OCI-LY1 (cell line): ENCODE data around the gene DEGS1.

ENCODE experiments used
- H2AFZ ChIP-seq: fragments of 200-600 bp; sonication (generic), shearing (Covaris generic); 2 replicates; pipeline ENCODE4 v1.6.0; 2014; ENCODE audit warnings: antibody characterized with exemption, mild to moderate bottlenecking, low read length
- H3F3A ChIP-seq: fragments of 200-600 bp; sonication (generic), shearing (Covaris generic); 2 replicates; pipeline ENCODE4 v1.6.0; 2014; ENCODE audit warnings: mild to moderate bottlenecking, antibody characterized with exemption, low read length, moderate library complexity; ENCODE audit not compliant: insufficient read depth
- H3K27ac ChIP-seq: fragments of 200-600 bp; sonication (generic); 2 replicates; pipeline ENCODE4 v1.5.1; 2014; ENCODE audit warnings: low read length, mixed run types, mild to moderate bottlenecking, low read depth; ENCODE audit not compliant: poor library complexity, severe bottlenecking
- H3K27me3 ChIP-seq: fragments of 200-600 bp; sonication (generic); 2 replicates; pipeline ENCODE4 v1.6.0; 2014; ENCODE audit warnings: antibody characterized with exemption, mild to moderate bottlenecking, low read length, moderate library complexity; ENCODE audit not compliant: insufficient read depth
- H3K36me3 ChIP-seq: fragments of 200-600 bp; sonication (generic); 2 replicates; pipeline ENCODE4 v1.6.1; 2014; ENCODE audit warnings: mild to moderate bottlenecking, antibody characterized with exemption, low read length, moderate library complexity, mixed read lengths; ENCODE audit not compliant: insufficient read depth
- H3K4me1 ChIP-seq: fragments of 200-600 bp; sonication (generic); 2 replicates; pipeline ENCODE4 v1.5.1; 2014; ENCODE audit warnings: mild to moderate bottlenecking, low read length, moderate library complexity; ENCODE audit not compliant: insufficient read depth, severe bottlenecking
- H3K4me2 ChIP-seq: fragments of 200-600 bp; sonication (generic), shearing (Covaris generic); 2 replicates; pipeline ENCODE4 v1.6.1; 2014; ENCODE audit warnings: low read length
- H3K4me3 ChIP-seq: fragments of 200-600 bp; sonication (generic); 2 replicates; pipeline ENCODE4 v1.5.1; 2014; ENCODE audit warnings: low read length, low read depth, mild to moderate bottlenecking, mixed read lengths; ENCODE audit not compliant: poor library complexity, severe bottlenecking
- H3K79me2 ChIP-seq: fragments of 200-600 bp; shearing (Covaris generic); 2 replicates; pipeline ENCODE4 v1.6.1; 2016; ENCODE audit warnings: mixed run types, low read length, mixed read lengths; ENCODE audit not compliant: insufficient read depth
- H3K9ac ChIP-seq: fragments of 200-600 bp; sonication (generic), shearing (Covaris generic); 2 replicates; pipeline ENCODE4 v1.6.1; 2014; ENCODE audit warnings: mild to moderate bottlenecking, low read length, mixed read lengths
- H3K9me2 ChIP-seq: fragments of 200-600 bp; sonication (generic), shearing (Covaris generic); 2 replicates; pipeline ENCODE4 v1.6.1; 2014; ENCODE audit warnings: low read depth, mild to moderate bottlenecking, low read length, mixed read lengths
- H3K9me3 ChIP-seq: fragments of 200-600 bp; shearing (Covaris generic); 2 replicates; pipeline ENCODE4 v1.6.1; 2014; ENCODE audit warnings: low read length, mixed read lengths
- H4K20me1 ChIP-seq: fragments of 200-600 bp; sonication (generic), shearing (Covaris generic); 2 replicates; pipeline ENCODE4 v1.6.0; 2016; ENCODE audit warnings: mild to moderate bottlenecking, low read length; ENCODE audit not compliant: insufficient read depth
- EZH2 ChIP-seq: fragments of 200-600 bp; sonication (generic), shearing (Covaris generic); IDR thresholded peaks from 2 replicates; pipeline ENCODE4 v1.8.0; 2017; ENCODE audit warnings: borderline replicate concordance, mixed run types, mild to moderate bottlenecking, antibody characterized with exemption, low read length, moderate library complexity, mixed read lengths
- TF ChIP-seq, protein P1 (sequence below): fragments of 200-600 bp; sonication (generic), shearing (Covaris generic); IDR thresholded peaks from 2 replicates; pipeline ENCODE4 v1.5.1; 2017; ENCODE audit warnings: mild to moderate bottlenecking, antibody characterized with exemption, low read length, moderate library complexity, mixed read lengths

The DEGS1 gene

GRCh38 chr1:224198572-224198971 is 15.5 kb downstream of the DEGS1 start:
- H4K20me1 ChIP-seq = no peaks in the 10 kb centered on the region
- H3K4me3 ChIP-seq = no peak overlapping the region
- H3K9ac ChIP-seq = no peak overlapping the region
- no peak overlapping the region for H2AFZ ChIP-seq
- H3K79me2 ChIP-seq = no peaks in the 10 kb centered on the region
- H3K36me3 ChIP-seq = peaks cover 9% of the 10 kb centered on the region
- H3K27me3 ChIP-seq = no peaks in the 10 kb centered on the region
- H3K4me1 ChIP-seq = no peaks in the 10 kb centered on the region
- H3K27ac ChIP-seq = no peak overlapping the region
- TF ChIP-seq, protein P1, sequence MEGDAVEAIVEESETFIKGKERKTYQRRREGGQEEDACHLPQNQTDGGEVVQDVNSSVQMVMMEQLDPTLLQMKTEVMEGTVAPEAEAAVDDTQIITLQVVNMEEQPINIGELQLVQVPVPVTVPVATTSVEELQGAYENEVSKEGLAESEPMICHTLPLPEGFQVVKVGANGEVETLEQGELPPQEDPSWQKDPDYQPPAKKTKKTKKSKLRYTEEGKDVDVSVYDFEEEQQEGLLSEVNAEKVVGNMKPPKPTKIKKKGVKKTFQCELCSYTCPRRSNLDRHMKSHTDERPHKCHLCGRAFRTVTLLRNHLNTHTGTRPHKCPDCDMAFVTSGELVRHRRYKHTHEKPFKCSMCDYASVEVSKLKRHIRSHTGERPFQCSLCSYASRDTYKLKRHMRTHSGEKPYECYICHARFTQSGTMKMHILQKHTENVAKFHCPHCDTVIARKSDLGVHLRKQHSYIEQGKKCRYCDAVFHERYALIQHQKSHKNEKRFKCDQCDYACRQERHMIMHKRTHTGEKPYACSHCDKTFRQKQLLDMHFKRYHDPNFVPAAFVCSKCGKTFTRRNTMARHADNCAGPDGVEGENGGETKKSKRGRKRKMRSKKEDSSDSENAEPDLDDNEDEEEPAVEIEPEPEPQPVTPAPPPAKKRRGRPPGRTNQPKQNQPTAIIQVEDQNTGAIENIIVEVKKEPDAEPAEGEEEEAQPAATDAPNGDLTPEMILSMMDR = no peak
- no peak for TF ChIP-seq EZH2
- no peaks in the 10 kb centered on the region for H3F3A ChIP-seq
- H3K4me2 ChIP-seq = no peak overlapping the region
- no peaks in the 10 kb centered on the region for H3K9me2 ChIP-seq
- H3K9me3 ChIP-seq = no peaks in the 10 kb centered on the region

DNA sequence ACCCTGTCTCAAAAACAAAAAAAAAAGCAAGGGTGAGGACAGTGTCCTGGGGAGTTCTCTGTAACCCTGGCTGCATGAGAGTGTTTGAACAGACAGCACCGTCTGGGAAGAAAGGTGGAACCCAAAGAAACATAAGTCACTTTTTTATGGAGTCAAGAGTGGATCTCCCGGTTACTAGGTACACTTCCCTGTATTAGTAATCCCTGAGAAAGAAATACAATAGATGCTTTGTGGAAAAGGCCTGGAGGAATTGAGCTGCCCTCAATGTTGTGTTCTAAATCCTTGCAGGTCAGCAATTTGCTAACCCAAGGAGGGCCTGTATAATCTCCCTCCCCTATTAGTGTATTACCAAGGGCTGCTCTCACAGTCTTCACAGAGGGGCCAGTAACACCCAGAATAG is 16.6 kb downstream of the DEGS1 start:
- Histone ChIP-seq H3K36me3 (no peaks in the 10 kb centered on the region), H3K9me3 (no peaks in the 10 kb centered on the region), H4K20me1 (no peaks in the 10 kb centered on the region), H3K4me3 (no peak overlapping the region), H3K4me1 (peaks cover 3% of the 10 kb centered on the region), H3K27ac (no peak overlapping the region), H3K4me2 (no peak overlapping the region), H3K27me3 (no peaks in the 10 kb centered on the region), H2AFZ (no peak overlapping the region), H3F3A (no peaks in the 10 kb centered on the region), H3K9ac (no peak overlapping the region), H3K79me2 (no peaks in the 10 kb centered on the region), H3K9me2 (no peaks in the 10 kb centered on the region)
- TF ChIP-seq EZH2 = no peak
- TF ChIP-seq, protein P1 = no peak

DNA sequence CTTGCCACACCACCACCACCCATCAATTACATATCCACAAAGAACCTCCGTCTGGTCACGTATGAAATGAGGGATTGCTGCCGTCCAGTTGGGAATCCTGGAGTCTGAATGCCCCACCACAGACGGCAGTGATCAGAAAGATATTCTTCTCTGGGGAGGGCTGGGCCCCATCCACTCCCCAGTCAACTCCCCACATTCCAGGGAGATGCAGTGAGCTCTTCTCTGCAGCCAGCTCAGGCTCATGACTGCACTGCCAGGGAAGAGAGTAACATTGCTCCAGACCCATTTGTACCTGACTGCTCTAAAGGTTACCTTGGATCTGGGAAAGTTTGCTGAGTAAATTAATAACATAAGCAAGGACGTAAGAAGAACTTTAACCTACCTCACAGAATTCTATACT is 18.3 kb downstream of the DEGS1 start:
- TF ChIP-seq EZH2 = no peak
- TF ChIP-seq, protein P1 = no peak

More for the DNA sequence above, 18.3 kb downstream of the DEGS1 start:
- Histone ChIP-seq H3K27me3 (no peaks in the 10 kb centered on the region), H3F3A (no peaks in the 10 kb centered on the region), H4K20me1 (no peaks in the 10 kb centered on the region), H3K4me3 (no peak overlapping the region), H3K9me2 (no peaks in the 10 kb centered on the region), H3K4me2 (no peak overlapping the region), H3K9ac (no peak overlapping the region), H2AFZ (no peak overlapping the region), H3K4me1 (peaks cover 13% of the 10 kb centered on the region), H3K9me3 (no peaks in the 10 kb centered on the region), H3K79me2 (no peaks in the 10 kb centered on the region), H3K27ac (no peak overlapping the region), H3K36me3 (no peaks in the 10 kb centered on the region)
